ENCODE results near the gene FXR1.

The FXR1 gene

DNA sequence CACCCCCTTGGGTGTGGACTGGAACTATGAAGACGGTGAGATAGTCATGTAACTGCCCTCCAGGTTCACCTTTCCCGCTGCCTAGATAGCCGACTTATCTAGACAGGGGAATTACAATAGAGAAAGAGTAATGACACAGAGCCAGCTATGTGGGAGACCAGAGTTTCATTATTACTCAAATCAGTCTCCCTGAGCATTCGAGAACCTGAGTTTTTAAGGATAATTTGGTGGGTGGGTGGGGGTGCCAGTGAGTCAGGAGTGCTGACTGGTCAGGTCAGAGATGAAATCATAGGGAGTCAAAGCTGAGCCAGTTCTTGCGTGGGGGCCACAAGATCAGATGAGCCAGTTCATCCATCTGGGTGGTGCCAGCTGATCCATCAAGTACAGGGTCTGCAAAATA, 96.8 kb downstream of the FXR1 start:
- no peak for DNase-seq

DNA sequence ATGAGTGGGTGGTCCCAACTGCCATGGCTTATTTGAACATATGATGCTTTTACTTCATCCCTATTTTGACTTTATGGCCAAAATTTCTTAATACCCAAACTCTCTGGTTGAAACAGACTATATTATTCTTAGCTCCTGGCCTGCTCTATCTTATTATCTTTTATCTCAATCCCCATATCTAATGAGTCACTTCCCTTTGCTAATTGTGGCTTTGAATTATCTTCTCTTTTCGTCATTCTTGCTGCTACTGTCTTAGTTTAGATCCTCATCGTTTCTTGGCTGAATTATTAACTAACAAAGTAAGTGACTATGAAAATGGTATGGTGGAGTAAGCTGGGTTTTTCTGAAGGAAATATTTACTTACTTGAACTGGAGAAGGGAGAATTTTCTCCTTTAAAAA, 105.2 kb downstream of the FXR1 start:
- no peak for DNase-seq

DNA sequence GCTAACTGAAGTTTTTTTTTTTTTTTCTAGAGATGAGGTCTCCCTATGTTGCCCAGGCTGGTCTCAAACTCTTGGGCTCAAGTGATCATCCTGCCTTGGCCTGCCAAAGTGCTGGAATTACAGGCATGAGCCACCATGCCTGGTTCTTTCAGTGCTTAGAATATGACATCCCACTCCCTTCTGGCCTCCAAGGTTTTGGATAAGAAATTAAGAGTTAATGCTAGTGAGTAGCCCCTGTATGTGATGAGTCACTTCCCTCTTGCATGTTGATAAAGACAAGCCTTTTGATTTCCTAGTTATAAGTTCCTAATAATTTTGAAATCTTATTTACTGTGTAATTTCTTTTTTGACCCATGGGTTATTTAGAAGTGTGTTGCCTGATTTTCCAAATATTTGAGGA, 112.7 kb downstream of the FXR1 start:
- DNase-seq = no peak

DNA sequence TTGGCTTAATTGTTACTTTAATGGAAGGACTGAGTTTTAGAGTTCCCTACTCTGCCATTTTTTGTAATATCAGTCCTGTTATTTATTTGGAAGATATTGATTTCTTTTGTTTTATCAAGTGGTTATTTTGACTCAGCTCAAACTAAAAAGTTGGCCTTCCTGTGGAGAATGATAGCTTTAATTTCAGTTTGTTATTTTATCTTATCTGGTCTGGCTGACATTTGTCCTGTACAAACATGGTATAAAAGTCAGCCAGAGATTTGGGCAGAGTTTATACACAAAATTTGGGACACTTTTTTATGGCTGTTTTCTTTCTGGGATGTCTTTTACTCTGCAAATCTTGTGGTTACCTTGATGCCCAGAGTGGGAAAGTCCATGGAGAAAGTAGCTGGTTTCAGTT, 118.5 kb downstream of the FXR1 start:
- no peak for DNase-seq
